GM06990 (cell line): ENCODE results near the gene CDC42BPA.

ENCODE experiments used
- DNase-seq: peaks from one replicate; pipeline ENCODE4 v3.0.0-alpha.2; 2011; ENCODE audit not compliant: insufficient read length; ENCODE audit errors: extremely low read depth
- H3K27me3 ChIP-seq: replicated peaks from 2 replicates; pipeline ENCODE4 v1.6.0; 2011; ENCODE audit warnings: low read length; ENCODE audit not compliant: control insufficient read depth, insufficient read depth
- H3K36me3 ChIP-seq: 2 replicates; pipeline ENCODE4 v1.5.1; 2011; ENCODE audit warnings: low read length; ENCODE audit not compliant: control insufficient read depth, insufficient read depth
- H3K4me3 ChIP-seq: replicated peaks from 2 replicates; pipeline ENCODE4 v1.5.1; 2011; ENCODE audit warnings: low read depth, mild to moderate bottlenecking, control low read depth, low read length
- TF ChIP-seq, protein P1 (sequence below): IDR thresholded peaks from 2 replicates; pipeline ENCODE4 v1.5.1; 2011; ENCODE audit warnings: low read length, control low read depth, mild to moderate bottlenecking, inconsistent platforms; ENCODE audit not compliant: insufficient read depth, poor library complexity, severe bottlenecking

Gene CDC42BPA

DNA sequence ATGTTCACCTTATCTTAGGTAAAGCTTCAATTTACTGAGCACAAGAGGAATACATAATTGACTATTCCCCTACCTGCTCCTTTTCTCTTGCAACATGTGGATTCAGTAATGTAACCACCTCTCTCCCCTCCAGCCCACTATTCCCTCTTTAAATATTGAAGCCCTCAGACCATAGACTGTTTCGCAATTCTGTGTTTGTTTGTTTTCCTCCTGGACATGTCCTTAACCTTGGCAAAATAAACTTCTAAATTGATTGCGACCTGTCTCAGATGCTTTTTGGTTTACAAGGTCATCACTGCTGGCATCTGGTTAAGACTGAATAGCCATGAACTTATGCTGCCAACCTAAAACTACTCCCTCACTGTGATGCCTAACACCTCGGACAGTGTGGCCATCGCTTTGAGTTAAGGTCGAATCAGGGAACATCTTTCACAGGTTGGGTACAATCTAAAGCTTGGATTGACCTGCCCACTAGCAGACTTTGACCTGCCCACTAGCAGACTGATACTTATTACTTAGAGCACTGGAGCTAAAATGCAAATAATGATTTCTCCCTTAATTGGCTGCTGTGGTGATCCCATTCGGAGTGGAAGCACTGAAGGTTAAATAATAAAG is 10.2 kb upstream of the CDC42BPA start:
- no peak overlapping the region for H3K4me3 ChIP-seq
- no peak for DNase-seq
- TF ChIP-seq, protein P1, sequence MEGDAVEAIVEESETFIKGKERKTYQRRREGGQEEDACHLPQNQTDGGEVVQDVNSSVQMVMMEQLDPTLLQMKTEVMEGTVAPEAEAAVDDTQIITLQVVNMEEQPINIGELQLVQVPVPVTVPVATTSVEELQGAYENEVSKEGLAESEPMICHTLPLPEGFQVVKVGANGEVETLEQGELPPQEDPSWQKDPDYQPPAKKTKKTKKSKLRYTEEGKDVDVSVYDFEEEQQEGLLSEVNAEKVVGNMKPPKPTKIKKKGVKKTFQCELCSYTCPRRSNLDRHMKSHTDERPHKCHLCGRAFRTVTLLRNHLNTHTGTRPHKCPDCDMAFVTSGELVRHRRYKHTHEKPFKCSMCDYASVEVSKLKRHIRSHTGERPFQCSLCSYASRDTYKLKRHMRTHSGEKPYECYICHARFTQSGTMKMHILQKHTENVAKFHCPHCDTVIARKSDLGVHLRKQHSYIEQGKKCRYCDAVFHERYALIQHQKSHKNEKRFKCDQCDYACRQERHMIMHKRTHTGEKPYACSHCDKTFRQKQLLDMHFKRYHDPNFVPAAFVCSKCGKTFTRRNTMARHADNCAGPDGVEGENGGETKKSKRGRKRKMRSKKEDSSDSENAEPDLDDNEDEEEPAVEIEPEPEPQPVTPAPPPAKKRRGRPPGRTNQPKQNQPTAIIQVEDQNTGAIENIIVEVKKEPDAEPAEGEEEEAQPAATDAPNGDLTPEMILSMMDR, result no peak

DNA sequence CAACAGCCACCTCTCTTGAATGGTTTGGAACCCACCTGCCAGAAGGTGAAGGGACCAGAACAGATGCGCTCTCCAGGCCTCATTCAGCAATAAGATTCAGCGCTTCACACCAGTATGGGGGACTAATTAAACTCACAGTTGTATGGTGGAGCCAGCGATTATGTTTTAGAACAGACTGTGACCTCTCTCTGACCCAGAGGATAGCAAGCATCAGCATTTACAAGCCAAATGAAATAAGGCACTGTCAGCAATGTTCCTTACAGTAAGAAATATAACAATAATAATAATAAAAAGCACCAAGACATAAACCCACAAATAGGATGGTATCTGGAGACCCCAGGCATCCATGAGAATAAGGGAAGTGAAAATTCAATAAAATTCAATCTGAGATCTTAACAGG is 6.9 kb upstream of the CDC42BPA start:
- H3K36me3 ChIP-seq, result no peaks in the 10 kb centered on the region
- no peak overlapping the region for H3K4me3 ChIP-seq
- TF ChIP-seq, protein P1, result no peak
- no peaks in the 10 kb centered on the region for H3K27me3 ChIP-seq
- no peak for DNase-seq

More for the DNA sequence above, 10.2 kb upstream of the CDC42BPA start:
- no peaks in the 10 kb centered on the region for H3K36me3 ChIP-seq
- H3K27me3 ChIP-seq, result no peaks in the 10 kb centered on the region

DNA sequence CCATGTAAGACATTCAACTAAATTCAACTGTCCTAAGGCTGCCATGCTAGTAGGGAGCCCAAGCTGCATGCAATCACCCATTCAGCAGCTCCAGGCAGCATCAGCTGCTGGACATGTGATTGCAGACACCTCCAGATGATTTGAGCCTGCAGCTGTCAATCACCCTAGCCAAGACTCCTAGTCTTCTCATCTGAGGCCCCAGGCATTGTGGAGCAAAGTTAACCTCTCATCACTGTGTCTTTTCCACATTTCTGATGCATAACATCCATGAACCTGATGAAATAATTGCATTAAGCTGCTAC is 5.6 kb upstream of the CDC42BPA start:
- no peak overlapping the region for H3K4me3 ChIP-seq
- H3K36me3 ChIP-seq, result no peaks in the 10 kb centered on the region
- no peaks in the 10 kb centered on the region for H3K27me3 ChIP-seq
- DNase-seq, result no peak
- TF ChIP-seq, protein P1, result no peak

- TF ChIP-seq, protein P1, result no peak
- DNase-seq, result no peak
- Histone ChIP-seq H3K27me3 (no peaks in the 10 kb centered on the region), H3K4me3 (no peak overlapping the region), H3K36me3 (no peaks in the 10 kb centered on the region)
These were observed 5.1 kb upstream of the CDC42BPA start for GRCh38 chr1:227323171-227323966.

GRCh38 chr1:227322376-227322775 is 4.1 kb upstream of the CDC42BPA start:
- TF ChIP-seq, protein P1, result no peak
- Histone ChIP-seq H3K4me3 (no peak overlapping the region), H3K27me3 (peaks cover 2% of the 10 kb centered on the region; the same call in 1 of the 2 replicates), H3K36me3 (no peaks in the 10 kb centered on the region)
- DNase-seq, result no peak
